BE2C (cell line): ENCODE data around the gene MRPL50.

Experiments used
- DNase-seq: peaks from one replicate; pipeline ENCODE4 v3.0.0-alpha.2; 2020
- H3K27me3 ChIP-seq: fragments of 250-450 bp; sonication (Bioruptor Pico); 2 replicates; pipeline ENCODE4 v1.5.1; 2020; ENCODE audit warnings: mild to moderate bottlenecking
- H3K36me3 ChIP-seq: fragments of 250-450 bp; sonication (Bioruptor Pico); 2 replicates; pipeline ENCODE4 v1.5.1; 2020; ENCODE audit warnings: mild to moderate bottlenecking
- H3K4me1 ChIP-seq: fragments of 250-450 bp; sonication (Bioruptor Pico); 2 replicates; pipeline ENCODE4 v1.5.1; 2020
- H3K4me3 ChIP-seq: 2 replicates; pipeline ENCODE4 v1.5.1; 2011; ENCODE audit warnings: low read depth, low read length
- H3K9me3 ChIP-seq: fragments of 250-450 bp; sonication (Bioruptor Pico); 2 replicates; pipeline ENCODE4 v1.5.1; 2020
- CTCF ChIP-seq: IDR thresholded peaks from 2 replicates; pipeline ENCODE4 v1.5.1; 2012; ENCODE audit warnings: mild to moderate bottlenecking, low read depth, low read length

Gene MRPL50

GRCh38 chr9:101366038-101366756, 32.2 kb downstream of the MRPL50 start:
- Histone ChIP-seq H3K4me1 (no peaks in the 10 kb centered on the region), H3K4me3 (no peak overlapping the region), H3K27me3 (no peaks in the 10 kb centered on the region), H3K9me3 (no peaks in the 10 kb centered on the region), H3K36me3 (no peaks in the 10 kb centered on the region)
- no peak for DNase-seq
- no peak for TF ChIP-seq CTCF

- H3K4me1 ChIP-seq, result no peaks in the 10 kb centered on the region
- H3K27me3 ChIP-seq, result no peaks in the 10 kb centered on the region
- no peak for DNase-seq
- no peak overlapping the region for H3K4me3 ChIP-seq
- H3K9me3 ChIP-seq, result no peaks in the 10 kb centered on the region
- TF ChIP-seq CTCF, result no peak
- no peaks in the 10 kb centered on the region for H3K36me3 ChIP-seq
Observed at GRCh38 chr9:101365181-101365580, 33.2 kb downstream of the MRPL50 start.

GRCh38 chr9:101362450-101362849, 36.0 kb downstream of the MRPL50 start:
- H3K9me3 ChIP-seq, result no peaks in the 10 kb centered on the region
- no peaks in the 10 kb centered on the region for H3K27me3 ChIP-seq
- no peak overlapping the region for H3K4me3 ChIP-seq
- no peak for DNase-seq
- no peak for TF ChIP-seq CTCF
- no peaks in the 10 kb centered on the region for H3K36me3 ChIP-seq
- no peaks in the 10 kb centered on the region for H3K4me1 ChIP-seq

GRCh38 chr9:101360647-101361046, 37.8 kb downstream of the MRPL50 start:
- Histone ChIP-seq H3K36me3 (no peaks in the 10 kb centered on the region), H3K4me1 (no peaks in the 10 kb centered on the region), H3K4me3 (no peak overlapping the region), H3K27me3 (no peaks in the 10 kb centered on the region), H3K9me3 (no peaks in the 10 kb centered on the region)
- TF ChIP-seq CTCF, result no peak
- no peak for DNase-seq

- Histone ChIP-seq H3K4me3 (no peak overlapping the region), H3K36me3 (no peaks in the 10 kb centered on the region), H3K4me1 (no peaks in the 10 kb centered on the region), H3K27me3 (no peaks in the 10 kb centered on the region), H3K9me3 (no peaks in the 10 kb centered on the region)
- TF ChIP-seq CTCF, result no peak
- no peak for DNase-seq
Observed at GRCh38 chr9:101359679-101360078, 38.7 kb downstream of the MRPL50 start.

GRCh38 chr9:101356619-101357018, 41.8 kb downstream of the MRPL50 start:
- no peak for TF ChIP-seq CTCF
- Histone ChIP-seq H3K4me3 (no peak overlapping the region), H3K27me3 (no peaks in the 10 kb centered on the region; the same call in 1 of the 2 replicates), H3K9me3 (no peaks in the 10 kb centered on the region), H3K4me1 (no peaks in the 10 kb centered on the region), H3K36me3 (no peaks in the 10 kb centered on the region)
- DNase-seq, result no peak
